GM20000 (cell line): ENCODE measurements around the gene PFKP.

Source experiments
- DNase-seq: peaks from one replicate; pipeline ENCODE4 v3.0.0; 2012; ENCODE audit warnings: low spot score
- CTCF ChIP-seq: IDR thresholded peaks from 2 replicates; pipeline ENCODE4 v1.5.1; 2012; ENCODE audit warnings: mild to moderate bottlenecking, control low read depth; ENCODE audit errors: extremely low read depth, missing control alignments

Gene PFKP

DNA sequence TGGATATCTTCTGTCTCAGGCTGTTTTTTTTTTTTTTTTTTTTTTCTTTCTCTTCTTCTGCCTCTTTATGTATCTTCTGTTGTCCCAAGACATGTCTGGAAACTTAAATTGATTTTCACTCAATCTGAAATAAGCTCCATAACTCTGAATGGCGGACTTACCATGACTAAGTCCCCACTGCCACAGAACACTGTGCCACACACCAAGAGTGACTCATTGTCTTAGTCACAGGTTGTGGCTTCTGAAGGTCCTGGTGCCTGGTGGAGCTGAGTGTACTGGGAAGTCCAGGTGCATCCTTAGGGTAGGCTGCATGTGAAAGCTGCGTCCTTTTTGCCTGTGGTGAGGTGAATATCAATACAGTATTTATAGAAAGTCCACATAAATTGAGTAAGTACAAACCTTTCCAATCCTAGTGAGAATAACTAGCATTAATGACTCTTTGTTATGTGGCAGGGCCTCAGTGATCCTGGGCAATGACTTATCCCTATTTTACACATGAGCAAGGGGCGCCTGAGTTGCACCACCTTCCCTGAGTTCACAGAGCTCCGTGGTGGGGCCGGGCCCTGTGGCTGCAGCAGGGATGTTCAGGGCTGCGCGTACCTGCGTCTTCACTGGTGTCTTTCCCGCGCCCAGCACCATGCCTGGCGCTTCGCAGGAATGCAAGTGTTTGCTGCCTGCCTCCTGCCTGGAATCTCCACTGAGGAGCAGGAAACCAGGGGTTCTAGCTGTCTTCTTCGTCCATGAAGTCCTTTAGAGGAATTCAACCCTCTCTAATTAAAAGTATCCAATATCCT lies 4.3 kb downstream of the PFKP start:
- DNase-seq: no peak
- TF ChIP-seq CTCF: no peak

DNA sequence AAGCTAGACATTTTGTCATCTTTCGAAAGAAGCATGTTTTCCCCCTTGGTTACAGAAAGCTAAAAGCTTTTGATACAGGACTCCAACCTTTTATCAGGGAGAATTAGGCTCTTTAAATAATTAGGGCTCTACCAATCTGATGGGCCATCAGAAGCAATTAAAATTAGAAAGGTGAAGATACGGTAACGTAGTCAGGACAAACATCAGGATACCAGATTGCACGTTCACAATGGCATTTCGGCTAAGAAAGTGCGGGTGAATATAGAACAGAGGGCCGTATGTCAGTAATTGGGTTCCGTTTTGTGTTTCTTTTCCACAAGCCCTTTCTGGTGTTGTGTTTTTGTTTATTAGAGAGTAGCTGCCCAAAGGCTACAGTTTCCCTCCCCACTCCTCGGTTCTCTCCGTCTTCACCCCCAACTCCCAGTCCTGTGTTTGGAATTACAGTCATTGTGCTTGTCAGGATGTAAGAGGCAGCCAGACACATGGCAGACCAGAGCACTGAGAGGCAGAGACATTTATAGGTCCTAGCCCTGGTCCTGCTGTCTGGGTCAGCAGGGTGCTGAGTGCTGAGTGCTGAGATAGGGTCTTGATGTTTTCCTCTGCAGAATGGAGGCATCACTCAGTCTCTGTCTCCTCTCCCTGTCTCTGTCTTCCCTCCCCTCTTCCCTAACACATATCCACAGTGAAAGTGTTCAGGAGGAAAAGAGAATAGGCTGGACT lies 5.5 kb downstream of the PFKP start:
- no peak for DNase-seq
- TF ChIP-seq CTCF: no peak

GRCh38 chr10:3074145-3074665 lies 6.9 kb downstream of the PFKP start:
- no peak for DNase-seq
- no peak for TF ChIP-seq CTCF

GRCh38 chr10:3074985-3075600 lies 7.7 kb downstream of the PFKP start:
- no peak for DNase-seq
- no peak for TF ChIP-seq CTCF

GRCh38 chr10:3076138-3076537 lies 8.8 kb downstream of the PFKP start:
- DNase-seq: no peak
- TF ChIP-seq CTCF: no peak

- no peak for TF ChIP-seq CTCF
- no peak for DNase-seq
Measured at GRCh38 chr10:3077509-3077908, 10.2 kb downstream of the PFKP start.
